K562 (cell line): Measurements from ENCODE around the gene TMEM101.

Experiments
- CTCF ChIP-seq, 3 experiments: IDR thresholded peaks in 2 of 3; conservative IDR thresholded peaks in 1 of 3; 2 replicates each; pipeline ENCODE4 v1.5.1; 2011 to 2012; ENCODE audit warnings: low read length in 3 of 3, mild to moderate bottlenecking in 3 of 3, control low read depth in 2 of 3, improper control_type of control experiment in 1 of 3, inconsistent platforms in 1 of 3, low read depth in 1 of 3, mixed read lengths in 1 of 3, moderate library complexity in 1 of 3; ENCODE audit not compliant: insufficient read depth in 2 of 3
- HDAC6 ChIP-seq: IDR thresholded peaks from 2 replicates; pipeline ENCODE4 v1.6.1; 2012; ENCODE audit warnings: low read depth, mild to moderate bottlenecking, control low read depth, inconsistent platforms, low read length, moderate library complexity
- PATZ1 ChIP-seq: fragments of 250-450 bp; sonication (Bioruptor Pico); IDR thresholded peaks from 2 replicates; pipeline ENCODE4 v1.5.0; 2020; ENCODE audit warnings: mild to moderate bottlenecking, borderline replicate concordance
- POLR2A ChIP-seq: fragments of 450-650 bp; conservative IDR thresholded peaks from 2 replicates; pipeline ENCODE4 v1.6.1; 2016
- POLR2AphosphoS5 ChIP-seq: IDR thresholded peaks from 2 replicates; pipeline ENCODE4 v1.6.1; 2011; ENCODE audit warnings: mild to moderate bottlenecking, low read depth, low read length, moderate library complexity; ENCODE audit not compliant: control insufficient read depth, insufficient read depth
- SMARCB1 ChIP-seq: IDR thresholded peaks from 2 replicates; pipeline ENCODE4 v1.6.1; 2011; ENCODE audit warnings: improper control_type of control experiment, low read depth; ENCODE audit not compliant: insufficient read length
- SPI1 ChIP-seq: IDR thresholded peaks from 2 replicates; pipeline ENCODE4 v1.6.1; 2011; ENCODE audit warnings: low read depth, low read length, control low read depth, borderline replicate concordance
- ZNF76 ChIP-seq: fragments of 250-450 bp; sonication (Bioruptor Pico); IDR thresholded peaks from 2 replicates; pipeline ENCODE4 v1.4.0; 2020; ENCODE audit warnings: mild to moderate bottlenecking, moderate library complexity, borderline replicate concordance

- TF ChIP-seq CTCF (IDR thresholded peaks at IDR 0.05 in 2 of 3, conservative IDR thresholded peaks at IDR 0.05 in 1 of 3; ENCODE audit: insufficient read depth in 2 of 3, low read depth in 1 of 3, low read length in 3 of 3), result no peak
- no peak for TF ChIP-seq PATZ1 (CRISPR knock-in tag)
- no peak for TF ChIP-seq ZNF76 (CRISPR knock-in tag)
- TF ChIP-seq POLR2AphosphoS5, result no peak
- no peak for TF ChIP-seq HDAC6
- no peak for TF ChIP-seq SPI1
- TF ChIP-seq POLR2A, result no peak
- TF ChIP-seq SMARCB1, result no peak
Measured at GRCh38 chr17:44062871-44063270, 48.1 kb upstream of the TMEM101 start.
